Stimulated activated CD8-positive, alpha-beta memory T cell treated with anti-CD3 and anti-CD28 coated beads, Interleukin-12 subunit alpha, Interleukin-12 subunit beta, amount 100 ng/mL, for 1 hour (primary cell): ENCODE results near the gene TOR2A.
"Not testable (repeated sequence)": the region's sequence is repeated elsewhere in the genome, so short reads cannot be mapped to it uniquely, and the experiment has no call there.

Experiments used
- DNase-seq: peaks from one replicate; pipeline ENCODE4 v3.0.0-alpha.2; 2020; ENCODE audit warnings: low read depth

Gene TOR2A

GRCh38 chr9:127768698-127769097, 33.6 kb upstream of the TOR2A start:
- DNase-seq: no peak

GRCh38 chr9:127767909-127768331, 32.8 kb upstream of the TOR2A start:
- DNase-seq: no peak

GRCh38 chr9:127767410-127767809, 32.3 kb upstream of the TOR2A start:
- DNase-seq: no peak

GRCh38 chr9:127765418-127765817, 30.3 kb upstream of the TOR2A start:
- DNase-seq: no peak

- no peak for DNase-seq
Observed at GRCh38 chr9:127763918-127764384, 28.9 kb upstream of the TOR2A start.

- no peak for DNase-seq
Observed at GRCh38 chr9:127762111-127762676, 27.1 kb upstream of the TOR2A start.

- no peak for DNase-seq
Observed at GRCh38 chr9:127761491-127761956, 26.4 kb upstream of the TOR2A start.

- no peak for DNase-seq
Observed at GRCh38 chr9:127761061-127761460, 26.0 kb upstream of the TOR2A start.

GRCh38 chr9:127758843-127759242, 23.7 kb upstream of the TOR2A start:
- no peak for DNase-seq

GRCh38 chr9:127756776-127757175, 21.7 kb upstream of the TOR2A start:
- DNase-seq: not testable (repeated sequence)

- no peak for DNase-seq
Observed at GRCh38 chr9:127756233-127756632, 21.1 kb upstream of the TOR2A start.

GRCh38 chr9:127755061-127756060, 20.3 kb upstream of the TOR2A start:
- no peak for DNase-seq

- no peak for DNase-seq
Observed at GRCh38 chr9:127754099-127755060, 19.3 kb upstream of the TOR2A start.

- no peak for DNase-seq
Observed at GRCh38 chr9:127753622-127754021, 18.5 kb upstream of the TOR2A start.

- no peak for DNase-seq
Observed at GRCh38 chr9:127753148-127753547, 18.1 kb upstream of the TOR2A start.

GRCh38 chr9:127751269-127752054, 16.4 kb upstream of the TOR2A start:
- no peak for DNase-seq

- DNase-seq: no peak
Observed at GRCh38 chr9:127749090-127749787, 14.1 kb upstream of the TOR2A start.

GRCh38 chr9:127746959-127747569, 12.0 kb upstream of the TOR2A start:
- DNase-seq: no peak

GRCh38 chr9:127744398-127745110, 9.5 kb upstream of the TOR2A start:
- DNase-seq: no peak
